ENCODE measurements around the gene ECEL1.

ECEL1 gene

GRCh38 chr2:232522623-232523401, 35.2 kb upstream of the ECEL1 start:
- no peak for DNase-seq

GRCh38 chr2:232521959-232522622, 34.5 kb upstream of the ECEL1 start:
- peak; percentile 25 for DNase-seq

GRCh38 chr2:232521098-232521497, 33.5 kb upstream of the ECEL1 start:
- no peak for DNase-seq

- no peak for DNase-seq
Observed at GRCh38 chr2:232520489-232520888, 32.9 kb upstream of the ECEL1 start.

- DNase-seq, result peak; percentile 16
Observed at GRCh38 chr2:232519581-232520438, 32.2 kb upstream of the ECEL1 start, which contains the start of gene PRSS56. PRSS56 (plus strand) TSS chr2:232520388; CDS start chr2:232520599, 211 bp downstream.

GRCh38 chr2:232518844-232519243, 31.2 kb upstream of the ECEL1 start:
- DNase-seq, result no peak

GRCh38 chr2:232516551-232516950, 28.9 kb upstream of the ECEL1 start:
- DNase-seq, result no peak

GRCh38 chr2:232515639-232516038, 28.0 kb upstream of the ECEL1 start:
- no peak for DNase-seq

- no peak for DNase-seq
Observed at GRCh38 chr2:232513353-232513752, 25.7 kb upstream of the ECEL1 start.

- DNase-seq, result peak; percentile 24
Observed at GRCh38 chr2:232512602-232513001, 25.0 kb upstream of the ECEL1 start.

- DNase-seq, result no peak
Observed at GRCh38 chr2:232511336-232511890, 23.8 kb upstream of the ECEL1 start.

- DNase-seq, result no peak
Observed at GRCh38 chr2:232508251-232508650, 20.6 kb upstream of the ECEL1 start.

GRCh38 chr2:232506709-232507108, 19.1 kb upstream of the ECEL1 start:
- DNase-seq, result no peak

GRCh38 chr2:232505856-232506255, 18.2 kb upstream of the ECEL1 start:
- no peak for DNase-seq

- peak; percentile 20 for DNase-seq
Observed at GRCh38 chr2:232504438-232504837, 16.8 kb upstream of the ECEL1 start.

- DNase-seq, result no peak
Observed at GRCh38 chr2:232503809-232504323, 16.2 kb upstream of the ECEL1 start.

- DNase-seq, result peak; percentile 20
Observed at GRCh38 chr2:232502911-232503808, 15.5 kb upstream of the ECEL1 start.

- no peak for DNase-seq
Observed at GRCh38 chr2:232502511-232502910, 14.9 kb upstream of the ECEL1 start.

GRCh38 chr2:232501794-232502390, 14.3 kb upstream of the ECEL1 start:
- no peak for DNase-seq

- no peak for DNase-seq
Observed at GRCh38 chr2:232501331-232501771, 13.7 kb upstream of the ECEL1 start.

- DNase-seq, result no peak
Observed at GRCh38 chr2:232498452-232498851, 10.8 kb upstream of the ECEL1 start.
